WTC11 (cell line): ENCODE data around the gene OGN. TPM values are rescaled to one million over a fixed set of nuclear protein-coding genes. Genes with fewer than 3 reads are reported as not detected.

Source experiments
- ATAC-seq: fragments of 200-7000 bp; cut with Tn5 transposase; 2 replicates; pipeline ENCODE4 v1.10.0; 2021; ENCODE audit warnings: mild to moderate bottlenecking, moderate library complexity
- CTCF ChIA-PET: fragments of 300-600 bp; sonication (Branson Sonifier 250); formaldehyde crosslinking; loops from one replicate; lab custom pipeline; 2021; ENCODE audit warnings: antibody characterized with exemption; lab: Charles Lee
- POLR2A ChIA-PET: fragments of 350-600 bp; sonication (Branson Sonifier 250); formaldehyde crosslinking; loops from one replicate; lab custom pipeline; 2021; ENCODE audit warnings: antibody characterized with exemption; lab: Charles Lee
- DNase-seq: peaks from one replicate; pipeline ENCODE4 v3.0.0; 2021; ENCODE audit warnings: low spot score
- H3K27ac Mint-ChIP-seq: 2 replicates; pipeline ENCODE4 v1.8.0; 2021; ENCODE audit warnings: mixed read lengths
- H3K27me3 Mint-ChIP-seq: 2 replicates; pipeline ENCODE4 v1.8.0; 2021; ENCODE audit warnings: low read depth, mild to moderate bottlenecking, moderate library complexity, mixed read lengths
- H3K36me3 Mint-ChIP-seq: 2 replicates; pipeline ENCODE4 v1.8.0; 2021; ENCODE audit warnings: mixed read lengths
- H3K4me1 Mint-ChIP-seq: 2 replicates; pipeline ENCODE4 v1.8.0; 2022; ENCODE audit warnings: mixed read lengths
- H3K4me3 Mint-ChIP-seq: 2 replicates; pipeline ENCODE4 v1.8.0; 2021; ENCODE audit warnings: mild to moderate bottlenecking, moderate library complexity, mixed read lengths
- H3K9me3 Mint-ChIP-seq: 2 replicates; pipeline ENCODE4 v1.8.0; 2021; ENCODE audit warnings: mixed read lengths
- AR ChIP-seq: fragments of 250-450 bp; sonication (Bioruptor Pico); IDR thresholded peaks from 2 replicates; pipeline ENCODE4 v1.9.0; 2021; ENCODE audit warnings: mild to moderate bottlenecking
- ERG ChIP-seq: fragments of 250-450 bp; sonication (Bioruptor Pico); IDR thresholded peaks from 2 replicates; pipeline ENCODE4 v1.8.0; 2021; ENCODE audit warnings: mild to moderate bottlenecking
- FOXK1 ChIP-seq: sonication (generic); formaldehyde crosslinking; IDR thresholded peaks from 2 replicates; pipeline ENCODE4 v1.8.0; 2022; ENCODE audit warnings: mild to moderate bottlenecking, moderate library complexity, missing genetic modification reagents
- FOXP4 ChIP-seq: sonication (generic); formaldehyde crosslinking; IDR thresholded peaks from 2 replicates; pipeline ENCODE4 v1.8.0; 2022; ENCODE audit warnings: mild to moderate bottlenecking, missing genetic modification reagents
- IRF1 ChIP-seq: sonication (generic); formaldehyde crosslinking; IDR thresholded peaks from 2 replicates; pipeline ENCODE4 v1.8.0; 2023; ENCODE audit warnings: missing genetic modification reagents
- PRDM15 ChIP-seq: sonication (generic); formaldehyde crosslinking; IDR thresholded peaks from 2 replicates; pipeline ENCODE4 v1.8.0; 2022; ENCODE audit warnings: missing genetic modification reagents
- PREB ChIP-seq: sonication (generic); formaldehyde crosslinking; IDR thresholded peaks from 2 replicates; pipeline ENCODE4 v1.8.1; 2022; ENCODE audit warnings: mild to moderate bottlenecking, missing genetic modification reagents, moderate library complexity, borderline replicate concordance
- STAT6 ChIP-seq: sonication (generic); formaldehyde crosslinking; conservative IDR thresholded peaks from 2 replicates; pipeline ENCODE4 v1.8.1; 2023; ENCODE audit warnings: mild to moderate bottlenecking, low read depth, missing genetic modification reagents, moderate library complexity
- ZNF512 ChIP-seq: sonication (generic); formaldehyde crosslinking; IDR thresholded peaks from 2 replicates; pipeline ENCODE4 v1.8.1; 2022; ENCODE audit warnings: missing genetic modification reagents, borderline replicate concordance
- ZNF532 ChIP-seq: fragments of 250-450 bp; sonication (Bioruptor Pico); IDR thresholded peaks from 2 replicates; pipeline ENCODE4 v1.9.0; 2021; ENCODE audit warnings: mild to moderate bottlenecking, borderline replicate concordance
- total RNA-seq: library from RNA; stranded (reverse); gene quantifications from 3 replicates; pipeline ENCODE4 v1.2.3, GENCODE V29; 2021

Gene OGN
- total RNA-seq, 1 experiment from 2014 or later: not detected

GRCh38 chr9:92353051-92353450 lies 51.3 kb downstream of the OGN start:
- ChIA-PET POLR2A (no interaction called here), CTCF (no interaction called here)
- Mint-ChIP-seq H3K4me3 (no peak overlapping the region), H3K27me3 (no peaks in the 10 kb centered on the region), H3K27ac (no peak overlapping the region), H3K36me3 (peaks cover 61% of the 10 kb centered on the region), H3K4me1 (no peaks in the 10 kb centered on the region), H3K9me3 (peaks cover 48% of the 10 kb centered on the region)
- no peak for ATAC-seq
- no peak for DNase-seq
- no peak for TF ChIP-seq PRDM15 (CRISPR knock-in tag)
- no peak for TF ChIP-seq IRF1 (CRISPR knock-in tag)
- TF ChIP-seq ZNF512 (CRISPR knock-in tag): no peak
- no peak for TF ChIP-seq PREB
- TF ChIP-seq ERG (CRISPR knock-in tag): no peak
- TF ChIP-seq AR (CRISPR knock-in tag): no peak
- TF ChIP-seq ZNF532 (CRISPR knock-in tag): no peak
- TF ChIP-seq FOXK1 (CRISPR knock-in tag): no peak
- no peak for TF ChIP-seq STAT6 (CRISPR knock-in tag)
- TF ChIP-seq FOXP4: no peak
